HG03095 (cell line): Measurements from ENCODE around the gene PTBP3.
A peak's percentile ranks its signal among the peaks of the same experiment; 100 is the strongest.
"Not testable (repeated sequence)": the region's sequence is repeated elsewhere in the genome, so short reads cannot be mapped to it uniquely, and the experiment has no call there.

Experiments
- ATAC-seq: cut with Tn5 transposase; IDR thresholded peaks from one replicate; pipeline ENCODE4 v1.9.1; 2021; ENCODE audit warnings: moderate library complexity; ENCODE audit not compliant: unreplicated experiment

PTBP3 gene, protein sequence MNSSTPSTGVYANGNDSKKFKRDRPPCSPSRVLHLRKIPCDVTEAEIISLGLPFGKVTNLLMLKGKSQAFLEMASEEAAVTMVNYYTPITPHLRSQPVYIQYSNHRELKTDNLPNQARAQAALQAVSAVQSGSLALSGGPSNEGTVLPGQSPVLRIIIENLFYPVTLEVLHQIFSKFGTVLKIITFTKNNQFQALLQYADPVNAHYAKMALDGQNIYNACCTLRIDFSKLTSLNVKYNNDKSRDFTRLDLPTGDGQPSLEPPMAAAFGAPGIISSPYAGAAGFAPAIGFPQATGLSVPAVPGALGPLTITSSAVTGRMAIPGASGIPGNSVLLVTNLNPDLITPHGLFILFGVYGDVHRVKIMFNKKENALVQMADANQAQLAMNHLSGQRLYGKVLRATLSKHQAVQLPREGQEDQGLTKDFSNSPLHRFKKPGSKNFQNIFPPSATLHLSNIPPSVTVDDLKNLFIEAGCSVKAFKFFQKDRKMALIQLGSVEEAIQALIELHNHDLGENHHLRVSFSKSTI

DNA sequence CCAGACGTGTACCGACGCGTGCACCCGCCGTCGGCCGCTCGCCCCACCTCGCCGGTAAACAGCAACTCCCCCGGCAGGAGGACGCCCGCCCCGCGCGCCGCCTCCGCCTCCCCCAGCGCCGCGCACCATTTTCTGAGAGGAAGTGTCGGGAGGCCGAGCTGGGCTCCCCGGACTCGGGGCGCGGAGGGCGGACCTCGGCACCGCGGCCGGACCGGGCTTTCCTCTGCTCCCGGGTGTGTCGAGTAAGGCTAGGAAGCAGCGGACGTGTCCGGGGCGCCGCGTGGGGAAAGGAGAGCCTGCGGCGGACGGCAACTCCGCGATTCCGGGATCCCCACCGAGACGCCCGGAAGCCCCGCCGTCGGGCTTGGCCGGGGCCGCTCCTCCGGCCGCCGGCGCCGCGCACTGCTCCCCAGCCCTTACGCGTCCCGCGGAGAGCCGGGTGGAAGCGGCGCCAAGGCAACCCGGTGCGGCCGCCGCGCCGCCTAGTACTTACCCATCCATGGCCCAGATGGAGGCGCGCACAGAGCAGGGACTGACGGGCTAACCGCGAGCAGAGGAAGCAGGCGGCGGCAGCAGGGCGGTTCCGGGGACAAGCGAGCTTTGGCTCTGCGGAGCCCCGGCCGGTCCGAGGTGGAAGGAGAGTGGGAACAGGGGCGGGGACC is at the start of gene PTBP3:
Gene PTBP3 (minus strand): TSS at position 643 of the 662 bp plus-strand sequence. CDS start 35,754 bp downstream, outside the sequence.
- ATAC-seq, result peak; percentile 58

DNA sequence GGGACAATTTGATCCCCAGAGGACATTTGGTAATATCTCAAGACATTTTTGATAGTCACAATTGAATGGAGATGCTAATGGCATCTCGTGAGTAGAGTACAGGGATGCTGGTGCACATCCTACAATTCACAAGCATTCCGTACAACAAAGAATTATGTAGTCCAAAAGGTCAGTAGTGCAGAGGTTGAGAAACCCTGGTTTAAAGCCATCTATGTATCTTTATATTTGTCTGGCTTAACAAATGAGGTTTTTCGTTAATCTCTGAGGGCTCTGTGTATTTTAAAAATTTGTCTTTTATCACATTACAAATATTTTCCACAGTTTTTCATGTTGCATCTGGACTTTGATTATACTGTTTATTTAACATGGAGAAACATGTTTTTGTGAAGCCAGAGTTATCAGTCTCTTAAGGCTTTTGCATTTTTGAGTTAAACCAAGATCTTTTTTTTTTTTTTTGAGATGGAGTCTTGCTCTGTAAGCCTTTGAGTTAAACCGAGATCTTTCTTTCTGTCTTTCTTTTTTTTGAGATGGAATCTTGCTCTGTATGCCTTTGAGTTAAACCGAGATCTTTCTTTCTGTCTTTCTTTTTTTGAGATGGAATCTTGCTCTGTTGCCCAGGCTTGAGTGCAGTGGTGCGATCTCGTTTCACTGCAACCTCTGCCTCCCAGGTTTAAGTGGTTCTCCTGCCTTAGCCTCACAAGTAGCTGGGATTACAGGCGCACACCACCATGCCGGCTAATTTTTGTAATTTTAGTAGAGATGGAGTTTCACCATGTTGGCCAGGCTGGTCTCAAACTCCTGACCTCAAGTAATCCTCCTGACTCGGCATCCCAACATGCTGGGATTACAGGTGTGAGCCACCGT is 49.3 kb upstream of the PTBP3 start:
- ATAC-seq, result no peak

DNA sequence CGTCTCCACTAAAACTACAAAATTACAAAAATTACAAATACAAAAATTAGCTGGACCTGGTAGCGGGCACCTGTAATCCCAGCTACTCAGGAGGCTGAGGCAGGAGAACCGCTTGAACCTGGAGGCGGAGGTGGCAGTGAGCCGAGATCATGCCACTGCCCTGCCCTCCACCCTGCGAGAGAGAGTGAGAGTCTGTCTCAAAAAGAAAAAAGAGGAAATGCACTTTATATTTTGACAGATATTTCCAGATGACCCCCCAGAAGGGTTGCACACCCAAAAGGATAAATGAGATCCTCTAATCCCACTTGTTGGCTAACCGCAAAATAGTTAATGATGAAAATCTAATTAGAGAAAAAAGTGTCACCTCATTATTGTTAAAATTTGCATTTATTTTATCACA is 48.6 kb upstream of the PTBP3 start:
- ATAC-seq, result no peak

DNA sequence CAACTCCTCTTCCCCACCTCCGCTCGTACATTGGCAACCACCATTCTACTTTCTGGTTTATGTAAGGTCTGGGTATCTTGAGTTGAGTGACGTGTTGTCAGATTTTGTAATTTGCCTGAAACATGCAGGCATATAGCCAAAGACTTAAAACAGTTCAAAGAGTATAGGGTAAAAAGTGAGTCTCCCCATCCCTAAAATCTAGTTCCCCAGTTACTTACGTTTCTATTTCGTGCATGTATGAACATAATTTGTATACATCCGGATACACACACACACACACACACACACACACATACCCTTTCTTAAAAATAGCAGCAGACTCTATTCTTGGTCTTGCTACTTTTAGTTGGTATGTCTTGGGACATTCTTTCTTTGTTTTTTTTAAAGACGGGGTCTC is 47.4 kb upstream of the PTBP3 start:
- ATAC-seq, result no peak

DNA sequence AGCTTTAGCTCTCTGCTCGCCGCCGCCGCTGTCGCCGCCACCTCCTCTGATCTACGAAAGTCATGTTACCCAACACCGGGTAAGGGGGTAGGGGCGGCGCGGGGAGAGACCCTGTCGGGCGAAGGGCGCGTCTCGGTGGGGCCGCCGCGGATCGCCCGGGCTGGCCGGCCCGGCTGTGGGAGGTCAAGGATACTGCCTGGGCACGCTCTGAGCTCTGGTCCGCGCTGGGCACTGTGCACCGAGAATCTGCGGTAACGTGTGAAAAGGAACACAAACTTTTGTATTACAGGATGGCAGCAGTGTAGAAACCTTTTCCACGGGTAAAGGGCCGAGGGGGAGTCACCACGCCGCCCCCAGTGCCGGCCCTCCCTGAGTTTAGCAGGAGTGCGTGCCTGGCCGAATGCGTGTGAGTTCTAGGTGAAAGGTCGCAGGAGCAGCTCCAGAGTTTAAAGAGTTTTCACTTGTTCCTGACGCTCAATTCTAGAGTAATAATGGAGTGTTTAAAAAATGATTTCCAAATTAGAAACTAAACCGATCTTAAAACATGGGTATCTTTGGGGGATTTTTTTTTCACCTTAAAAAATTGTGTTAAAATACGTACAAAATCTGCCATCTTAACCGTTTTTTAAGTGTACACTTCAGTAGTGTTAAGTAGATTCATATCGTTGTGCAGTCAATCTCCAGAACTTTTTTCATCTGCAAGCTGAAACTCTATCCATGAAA is 46.8 kb upstream of the PTBP3 start, which contains the start of gene HSDL2:
Gene HSDL2 (plus strand): TSS at position 7 of the 723 bp plus-strand sequence. CDS start 56 bp downstream, at position 63.
- peak; percentile 21 for ATAC-seq

DNA sequence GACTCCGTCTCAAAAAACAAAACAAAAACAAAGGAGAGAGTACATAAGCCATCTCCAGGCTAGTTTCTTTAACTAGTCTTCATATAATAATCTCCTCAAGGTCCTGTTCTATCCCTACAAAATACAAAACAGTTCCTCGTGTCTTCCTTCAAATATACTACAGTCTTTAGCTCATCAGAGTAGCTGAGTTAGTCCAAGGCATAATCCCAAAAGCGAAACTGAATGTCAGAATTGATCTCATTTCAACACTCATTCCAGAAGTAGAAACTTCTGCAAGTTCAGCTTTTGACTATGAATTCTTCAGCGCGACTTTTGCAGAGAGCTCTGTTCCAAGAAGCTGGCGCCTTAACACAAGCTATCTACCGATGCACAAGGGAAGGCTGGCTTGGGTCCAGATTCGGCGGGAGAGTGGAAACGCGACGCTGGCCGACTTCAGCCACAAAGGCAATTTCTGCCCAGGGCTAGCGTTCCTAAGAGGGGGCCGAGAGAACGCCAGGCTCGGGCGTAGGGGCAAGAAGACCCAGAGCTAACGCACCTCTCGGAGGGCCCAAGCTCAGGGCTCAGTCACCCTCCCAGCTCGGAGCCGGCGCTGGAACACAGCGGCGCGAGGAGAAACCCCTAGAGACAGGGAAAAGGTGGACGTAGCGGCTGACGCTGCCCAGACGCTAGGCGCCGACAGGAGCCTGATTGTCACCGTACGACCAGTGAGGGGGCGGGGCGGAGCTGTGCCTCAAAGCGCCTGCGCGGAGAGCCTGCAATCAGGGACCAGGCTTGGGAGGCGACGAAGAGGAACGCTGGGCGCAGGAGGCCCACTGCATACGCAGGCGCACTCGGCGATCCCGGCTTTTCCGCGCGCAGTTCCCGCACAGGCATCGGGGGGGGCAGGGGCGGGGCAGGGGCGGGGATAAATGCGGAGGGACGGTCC is 46.0 kb upstream of the PTBP3 start:
- ATAC-seq, result peak; percentile 59

DNA sequence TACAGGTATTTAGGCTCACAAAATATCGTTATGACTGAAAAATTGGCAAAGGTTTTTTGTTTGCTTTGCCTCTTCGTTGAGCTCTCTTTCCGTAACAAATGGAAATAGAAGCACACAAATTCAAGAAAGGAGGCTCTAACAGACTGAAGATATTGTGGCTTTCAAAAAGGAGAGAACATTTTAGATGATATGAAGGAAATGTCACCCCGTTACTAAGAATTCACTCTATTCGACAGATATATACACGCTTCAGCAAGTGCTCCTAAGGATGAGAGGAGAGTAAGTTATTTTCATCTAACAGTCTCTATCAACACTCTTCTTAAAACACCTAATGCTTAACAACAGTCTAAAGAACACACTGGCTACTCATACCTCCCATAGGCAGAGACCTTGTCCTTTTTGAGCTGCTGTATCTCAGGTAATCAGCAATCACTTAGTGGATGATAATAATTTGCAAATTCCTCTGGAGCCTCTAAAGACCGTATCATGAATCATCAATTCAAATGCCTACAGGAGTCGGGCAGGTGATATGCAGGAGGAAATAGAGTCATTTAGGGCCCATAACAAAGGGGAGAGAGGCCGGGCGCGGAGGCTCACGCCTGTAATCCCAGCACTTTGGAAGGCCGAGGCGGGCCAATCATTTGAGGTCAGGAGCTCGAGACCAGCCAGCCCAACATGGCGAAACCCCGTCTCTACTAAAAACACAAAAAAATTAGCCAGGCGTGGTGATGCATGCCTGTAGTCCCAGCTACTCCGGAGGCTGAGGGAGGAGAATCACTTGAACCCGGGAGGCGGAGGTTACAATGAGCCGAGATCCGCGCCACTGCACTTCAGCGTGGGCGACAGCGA is 45.1 kb upstream of the PTBP3 start:
- ATAC-seq, result peak; percentile 18

DNA sequence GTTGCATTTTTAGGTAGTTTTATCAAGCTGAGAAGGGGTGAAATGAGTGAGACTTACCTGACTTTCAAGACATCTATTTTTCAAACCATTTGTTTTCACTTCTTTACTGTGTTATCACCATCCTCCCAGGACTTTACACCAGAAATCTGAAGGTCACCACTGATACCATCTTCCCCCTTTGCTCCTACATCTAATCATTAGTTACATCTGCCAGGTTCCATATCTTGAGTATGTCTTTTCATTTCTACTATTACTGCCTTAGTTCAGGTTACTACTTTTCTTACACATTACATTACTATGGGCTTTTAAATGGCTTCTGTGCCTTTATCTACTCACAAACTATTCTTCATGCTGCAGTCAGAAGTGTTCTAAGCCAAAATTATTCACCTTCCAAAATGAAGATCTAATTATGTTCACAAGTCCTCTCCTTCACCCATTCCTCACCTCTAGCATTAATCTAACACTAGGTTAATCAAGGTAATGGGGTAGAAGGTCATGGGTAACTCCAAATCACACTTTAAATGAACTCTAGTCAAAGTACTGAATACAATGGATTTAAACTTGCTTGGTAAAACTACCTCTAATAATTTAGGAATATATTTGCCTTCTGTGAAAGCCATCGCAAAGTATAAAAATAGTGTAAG is 44.4 kb upstream of the PTBP3 start:
- no peak for ATAC-seq

DNA sequence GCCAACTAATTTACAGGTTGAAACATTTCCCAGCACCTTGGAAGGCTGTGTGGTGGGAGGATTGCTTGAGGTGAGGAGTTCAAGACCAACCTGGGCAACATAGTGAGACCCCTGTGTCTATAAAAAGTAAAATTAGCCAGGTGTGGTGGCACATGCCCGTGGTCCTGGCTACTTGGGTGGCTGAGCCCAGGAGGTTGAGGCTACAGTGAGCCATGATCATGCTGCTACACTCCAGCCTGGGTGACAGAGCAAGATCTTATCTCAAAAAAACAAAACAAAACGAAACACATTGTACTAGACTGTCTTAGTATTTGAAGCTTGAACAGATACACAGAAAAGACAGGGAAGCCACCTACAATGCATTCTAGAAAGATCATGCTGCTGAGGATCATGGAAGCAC is 43.7 kb upstream of the PTBP3 start:
- ATAC-seq, result no peak

DNA sequence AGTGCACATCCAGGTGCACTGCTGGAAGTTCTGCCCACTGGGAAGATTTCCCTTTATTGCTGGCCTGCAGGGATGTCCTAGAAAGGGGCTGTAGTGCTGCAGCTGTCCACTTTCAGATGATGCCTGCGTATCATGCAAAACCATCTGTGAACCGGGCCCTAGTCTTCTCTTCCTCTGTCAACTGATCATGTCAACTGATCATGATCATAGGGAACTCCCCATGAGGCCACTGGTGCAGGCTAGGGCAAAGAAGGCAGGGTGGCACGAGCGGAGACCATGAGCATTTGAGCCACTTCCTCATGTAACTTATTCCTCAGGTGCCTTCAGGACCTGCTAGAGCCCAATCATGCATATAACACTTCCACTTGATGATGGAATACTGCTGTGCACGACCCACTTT is 41.9 kb upstream of the PTBP3 start:
- ATAC-seq, result no peak

DNA sequence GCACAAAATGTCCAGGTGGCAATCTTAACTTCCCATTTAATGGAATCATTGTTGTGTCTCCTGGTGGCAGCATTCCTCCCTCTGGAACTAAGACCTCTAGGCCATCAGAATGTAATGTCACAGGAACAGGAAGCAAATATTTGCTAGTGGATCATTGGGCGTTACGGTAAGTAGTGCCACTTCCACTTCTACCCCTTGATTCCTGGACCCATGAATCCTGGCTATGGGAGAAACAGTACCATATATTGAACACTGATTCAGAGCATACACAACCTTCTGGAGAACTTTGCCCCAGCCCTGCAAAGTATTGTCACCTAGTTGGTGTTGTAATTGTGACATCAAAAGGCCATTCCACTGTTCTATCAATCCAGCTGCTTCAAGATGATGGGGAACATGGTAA is 40.8 kb upstream of the PTBP3 start:
- not testable (repeated sequence) for ATAC-seq

DNA sequence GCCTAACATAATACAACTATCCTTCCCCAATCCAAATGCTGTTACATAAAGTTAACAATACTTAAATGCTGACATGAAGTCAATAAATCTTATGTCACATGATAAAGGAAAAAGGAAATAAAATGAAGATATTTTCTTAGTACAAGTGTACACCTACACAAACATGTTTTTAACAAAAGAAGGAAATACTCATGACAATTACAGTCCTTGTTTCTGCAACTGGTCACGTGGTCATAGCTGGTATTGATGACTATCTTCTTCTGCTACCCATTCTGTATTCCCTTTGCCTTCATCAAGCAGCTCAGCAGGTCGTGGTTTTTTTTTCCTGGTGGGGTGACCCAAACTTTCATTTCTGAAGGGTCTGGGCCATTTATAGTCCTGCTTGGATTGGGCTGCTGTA is 40.2 kb upstream of the PTBP3 start:
- not testable (repeated sequence) for ATAC-seq

DNA sequence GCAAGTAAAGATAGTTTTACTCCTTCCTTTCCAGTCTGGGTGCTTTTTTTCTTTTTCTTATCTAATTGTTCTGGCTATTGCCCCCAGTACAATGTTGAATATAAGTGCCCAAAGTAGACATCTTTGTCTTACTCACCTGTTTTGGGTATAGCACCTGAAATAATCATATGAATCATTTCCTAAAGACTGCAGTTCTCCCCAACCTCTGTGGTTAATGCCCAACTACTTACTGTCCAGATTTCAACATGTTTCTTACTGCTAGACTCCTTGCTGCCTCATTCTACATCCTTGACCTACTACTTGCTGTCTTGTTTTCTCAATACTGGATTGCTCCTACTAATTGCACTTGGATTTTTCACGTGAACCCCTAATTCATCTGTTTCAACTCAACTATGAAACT is 37.6 kb upstream of the PTBP3 start:
- no peak for ATAC-seq

DNA sequence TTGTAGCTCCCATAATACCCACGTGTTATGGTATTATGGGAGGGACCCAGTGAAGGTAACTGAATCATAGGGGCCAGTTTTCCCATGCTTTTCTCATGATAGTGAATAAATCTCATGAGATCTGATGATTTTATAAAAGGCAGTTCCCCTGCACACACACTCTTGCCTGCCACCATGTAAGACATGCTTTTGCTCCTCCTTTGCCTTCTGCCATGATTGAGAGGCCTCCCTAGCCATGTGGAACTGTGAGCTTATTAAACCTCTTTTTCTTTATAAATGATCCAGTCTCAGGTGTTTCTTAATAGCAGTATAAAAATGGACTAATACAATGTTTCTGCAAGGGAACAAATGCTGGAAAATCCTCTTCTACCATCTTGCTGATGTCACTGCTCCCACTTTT is 36.4 kb upstream of the PTBP3 start:
- ATAC-seq, result no peak

DNA sequence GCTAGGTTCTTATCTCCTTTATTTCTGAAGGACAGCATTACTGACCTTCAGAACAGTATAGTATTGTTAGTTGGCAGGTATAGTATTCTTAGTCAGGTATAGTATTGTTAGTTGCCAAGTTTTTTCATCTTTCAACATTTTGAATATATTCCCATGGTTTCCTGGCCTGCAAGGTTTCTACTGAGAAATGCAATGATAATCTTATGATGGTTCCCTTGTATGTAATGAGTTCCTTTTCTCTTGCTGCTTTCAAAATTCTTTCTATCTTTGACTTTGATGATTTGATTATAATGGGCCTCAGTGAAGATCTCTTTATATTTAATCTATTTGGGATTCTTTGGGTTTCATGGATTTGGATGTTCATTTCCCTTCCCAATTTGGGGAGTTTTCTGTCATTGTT is 34.0 kb upstream of the PTBP3 start:
- no peak for ATAC-seq

DNA sequence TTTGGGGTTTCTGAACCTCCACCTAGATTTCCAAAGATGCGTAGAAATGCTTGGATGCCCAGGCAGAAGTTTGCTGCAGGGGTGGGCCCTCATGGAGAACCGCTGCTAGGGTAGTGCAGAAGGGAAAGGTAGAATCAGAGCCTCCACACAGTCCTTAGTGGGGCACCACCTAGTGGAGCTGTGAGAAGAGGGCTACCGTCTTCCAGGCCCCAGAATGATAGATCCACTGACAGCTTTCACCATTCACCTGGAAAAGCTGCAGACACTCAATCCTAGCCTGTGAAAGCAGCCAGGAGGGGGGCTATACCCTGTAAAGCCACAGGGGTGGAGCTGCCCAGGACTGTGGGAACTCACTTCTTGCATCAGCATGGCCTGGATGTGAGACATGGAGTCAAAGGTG is 33.2 kb upstream of the PTBP3 start:
- no peak for ATAC-seq

DNA sequence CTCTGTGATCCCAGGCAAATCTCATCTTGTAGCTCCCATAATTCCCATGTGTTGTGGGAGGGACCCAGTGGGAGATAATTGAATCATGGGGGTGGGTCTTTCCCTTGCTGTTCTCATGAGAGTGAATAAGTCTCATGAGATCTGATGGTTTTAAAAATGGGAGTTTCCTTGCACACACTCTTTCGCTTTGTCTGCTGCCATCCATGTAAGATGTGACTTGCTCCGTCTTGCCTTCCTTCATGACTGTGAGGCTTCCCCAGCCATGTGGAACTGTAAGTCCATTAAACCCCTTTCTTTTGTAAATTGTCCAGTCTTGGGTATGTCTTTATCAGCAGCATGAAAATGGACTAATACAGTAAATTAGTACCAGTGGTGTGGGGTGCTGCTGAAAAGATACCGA is 31.8 kb upstream of the PTBP3 start:
- not testable (repeated sequence) for ATAC-seq

DNA sequence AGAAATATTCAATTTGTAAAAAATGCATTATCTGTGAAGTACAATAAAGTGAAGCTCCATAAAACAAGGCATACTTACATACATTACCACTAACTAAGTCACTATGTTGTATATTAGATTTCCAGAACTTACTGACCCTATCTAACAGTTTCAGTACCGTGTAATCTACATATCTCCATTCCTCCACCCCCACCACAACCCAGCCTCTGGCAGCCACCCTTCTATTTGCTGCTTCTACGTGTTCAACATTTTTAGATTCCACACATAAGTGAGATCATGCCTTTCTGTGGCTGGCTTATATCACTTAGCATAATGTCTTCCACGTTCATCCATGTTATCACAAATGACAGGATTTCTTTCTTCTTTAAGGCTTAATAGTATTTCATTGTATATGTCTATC is 31.3 kb upstream of the PTBP3 start:
- ATAC-seq, result no peak
